Prostate gland (tissue), 2 donors: ENCODE results near the gene IL12A.

Source experiments
- CTCF ChIP-seq, 4 experiments: fragments of 200-600 bp in 2 of 4; fragments of 450-650 bp in 2 of 4; sonication (generic) in 2 of 4; IDR thresholded peaks; 1 replicate in 3 of 4; 2 replicates in 1 of 4; pipeline ENCODE4 v1.5.1; 2016 to 2019; ENCODE audit warnings: antibody characterized with exemption in 4 of 4, mild to moderate bottlenecking in 2 of 4, moderate library complexity in 2 of 4
- POLR2A ChIP-seq: fragments of 450-650 bp; IDR thresholded peaks from one replicate; pipeline ENCODE4 v1.6.1; 2016; ENCODE audit warnings: antibody characterized with exemption, mild to moderate bottlenecking

- TF ChIP-seq POLR2A, result no peak
- TF ChIP-seq CTCF (IDR thresholded peaks at IDR 0.05), result no peak
Observed at GRCh38 chr3:159971311-159971710, 17.3 kb upstream of the IL12A start.
